H54 (cell line): Measurements from ENCODE around the gene NTSR2.

Experiments used
- DNase-seq: peaks from one replicate; pipeline ENCODE4 v3.0.0; 2011; ENCODE audit warnings: low spot score, mixed read lengths; ENCODE audit not compliant: insufficient read length
- FAIRE-seq: peaks from 3 replicates; lab custom pipeline; 2011; peaks lifted over from hg19 to GRCh38; lab: Jason Lieb, UNC
- POLR2A ChIP-seq: IDR thresholded peaks from 2 replicates; pipeline ENCODE4 v1.6.1; 2011; ENCODE audit warnings: low read depth, mild to moderate bottlenecking, low read length

Gene NTSR2

DNA sequence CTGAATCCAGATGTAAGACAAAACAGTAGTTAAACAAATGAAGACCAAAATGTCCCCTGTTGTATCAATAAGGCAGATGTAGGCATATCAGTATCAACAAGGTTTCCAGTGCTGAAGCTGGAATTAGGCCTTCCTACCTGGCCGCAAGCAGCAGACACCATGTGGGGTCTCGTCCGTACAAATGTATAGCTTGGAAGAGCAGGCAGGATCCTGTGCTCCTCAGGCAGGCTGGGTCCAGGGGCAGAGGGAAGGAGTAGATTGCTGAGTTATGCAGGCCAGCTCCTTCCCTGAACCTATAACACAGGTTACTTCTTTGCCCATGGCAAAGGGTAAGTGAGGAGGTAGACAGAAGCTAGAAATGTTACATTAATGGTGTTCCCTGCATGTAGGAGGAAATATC, 23.5 kb downstream of the NTSR2 start:
- TF ChIP-seq POLR2A = no peak
- FAIRE-seq (no peak), DNase-seq (no peak)

DNA sequence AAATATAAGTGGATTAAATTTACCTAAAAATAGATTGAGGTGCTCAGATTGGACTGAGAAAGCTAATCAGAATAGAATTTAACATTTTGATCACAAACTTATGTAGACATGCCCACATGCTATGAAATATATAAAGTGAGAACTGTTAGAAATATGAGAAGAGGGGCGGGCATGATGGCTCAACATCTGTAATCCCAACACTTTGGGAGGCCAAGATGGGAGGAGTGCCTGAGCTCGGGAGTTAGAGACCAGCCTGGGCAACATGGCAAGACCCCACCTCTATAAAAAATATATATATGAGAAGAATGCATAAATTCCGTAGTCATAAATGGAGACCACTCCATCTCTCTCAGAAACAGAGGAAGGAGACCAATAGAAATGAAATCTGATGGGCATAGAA, 25.7 kb downstream of the NTSR2 start:
- FAIRE-seq (no peak), DNase-seq (no peak)
- no peak for TF ChIP-seq POLR2A

DNA sequence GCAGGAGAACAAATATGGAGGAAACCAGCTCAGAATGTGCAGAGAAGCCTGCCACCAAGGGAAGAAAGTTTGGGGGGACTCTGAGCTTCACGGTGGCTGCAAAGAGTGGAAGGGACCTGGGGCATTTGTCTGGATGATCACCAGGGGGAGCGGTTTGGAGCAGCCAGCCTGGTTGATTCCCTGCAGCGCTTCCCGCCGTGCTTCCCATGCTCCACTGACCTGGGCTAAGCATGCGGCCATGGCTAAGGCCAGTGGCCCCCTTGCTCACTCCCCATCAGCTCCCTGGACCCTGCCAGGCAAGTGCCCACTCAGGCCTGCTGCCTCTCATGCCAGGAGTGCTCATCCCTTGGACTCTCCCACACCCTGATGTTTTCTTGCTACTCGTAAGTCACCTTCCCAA, 27.0 kb downstream of the NTSR2 start:
- FAIRE-seq (no peak), DNase-seq (no peak)
- no peak for TF ChIP-seq POLR2A

DNA sequence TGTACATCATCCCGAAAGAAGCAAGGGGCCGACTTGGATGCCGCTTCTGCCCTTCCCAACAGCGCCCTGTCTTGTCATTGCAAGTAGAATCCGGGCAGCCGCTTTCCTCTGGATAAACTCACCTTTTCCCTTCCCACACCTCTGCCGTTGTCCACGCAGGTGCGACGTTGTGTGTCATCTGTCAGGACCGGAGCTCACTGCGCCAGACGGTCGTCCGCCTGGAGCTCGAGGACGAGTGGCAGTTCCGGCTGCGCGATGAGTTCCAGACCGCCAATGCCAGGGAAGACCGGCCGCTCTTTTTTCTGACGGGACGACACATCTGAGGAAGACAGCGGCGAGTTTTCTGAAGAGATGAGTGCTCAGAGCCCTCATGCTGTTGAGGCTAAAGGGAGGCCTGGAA, 29.9 kb downstream of the NTSR2 start:
- no peak for FAIRE-seq
- no peak for DNase-seq
- no peak for TF ChIP-seq POLR2A

DNA sequence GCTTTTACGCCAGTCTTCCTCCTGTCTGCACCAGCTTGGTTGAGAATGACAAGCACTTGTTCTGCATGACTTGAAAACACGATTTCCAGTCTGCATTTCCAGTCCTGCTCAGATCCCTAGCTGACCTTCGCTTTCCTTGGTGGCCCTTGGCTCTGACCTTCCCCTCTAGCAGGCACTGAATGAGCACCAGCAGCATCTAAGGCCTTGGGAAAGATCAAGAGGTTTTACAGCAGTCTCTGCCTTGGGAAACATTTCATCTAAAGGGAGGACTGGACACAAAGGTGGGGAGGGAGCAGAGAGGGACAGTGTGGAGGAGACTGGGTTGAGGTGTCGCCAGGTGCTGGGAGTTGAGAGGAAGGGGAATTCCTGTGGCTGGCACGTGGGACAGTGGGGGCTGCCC, 30.5 kb downstream of the NTSR2 start:
- no peak for TF ChIP-seq POLR2A
- FAIRE-seq (no peak), DNase-seq (no peak)

DNA sequence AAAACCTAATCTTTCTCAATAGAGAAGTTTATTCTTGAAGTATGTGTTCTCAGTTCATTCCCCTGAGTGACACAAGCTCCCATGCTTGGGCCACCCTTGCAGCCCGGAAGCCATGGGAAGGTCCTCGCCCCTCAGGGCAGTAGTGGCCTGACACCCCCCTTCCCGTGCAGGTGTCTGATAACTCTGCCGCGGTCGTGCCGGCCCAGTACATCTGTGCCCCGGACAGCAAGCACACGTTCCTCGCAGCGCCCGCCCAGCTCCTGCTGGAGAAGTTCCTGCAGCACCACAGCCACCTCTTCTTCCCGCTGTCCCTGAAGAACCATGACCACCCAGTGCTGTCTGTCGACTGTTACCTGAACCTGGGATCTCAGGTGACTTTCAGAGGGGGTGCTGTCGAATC, 32.4 kb downstream of the NTSR2 start:
- TF ChIP-seq POLR2A = no peak
- DNase-seq (no peak), FAIRE-seq (no peak)

DNA sequence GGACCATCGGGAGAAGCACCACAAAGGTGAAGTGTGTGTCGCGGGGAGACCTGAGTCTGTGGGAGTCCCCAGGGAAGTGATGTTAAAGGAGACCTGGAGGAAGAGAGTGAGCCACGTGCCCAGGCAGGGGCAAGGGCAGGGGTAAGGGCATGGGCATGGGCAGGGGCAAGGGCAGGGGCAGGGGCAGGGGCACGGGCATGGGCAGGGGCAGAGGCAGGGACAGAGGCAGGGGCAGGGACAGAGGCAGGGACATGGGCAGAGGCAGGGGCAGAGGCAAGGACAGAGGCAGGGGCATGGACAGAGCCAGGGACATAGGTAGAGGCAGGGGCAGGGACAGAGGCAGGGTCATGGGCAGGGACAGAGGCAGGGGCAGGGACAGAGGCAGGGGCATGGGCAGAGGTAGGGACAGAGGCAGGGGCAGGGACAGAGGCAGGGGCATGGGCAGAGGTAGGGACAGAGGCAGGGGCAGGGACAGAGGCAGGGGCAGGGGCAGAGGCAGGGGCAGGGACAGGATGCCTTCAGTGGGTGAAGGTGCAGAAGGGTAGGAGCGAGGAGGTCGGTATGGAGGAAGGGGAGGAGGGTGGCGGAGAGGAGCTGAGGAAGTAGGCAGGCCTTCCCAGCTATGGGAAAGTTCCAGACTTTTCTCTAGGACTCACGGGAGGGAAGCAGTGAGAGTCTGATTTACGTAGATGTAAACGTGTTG, 33.3 kb downstream of the NTSR2 start:
- TF ChIP-seq POLR2A = no peak
- no peak for FAIRE-seq
- DNase-seq = no peak

DNA sequence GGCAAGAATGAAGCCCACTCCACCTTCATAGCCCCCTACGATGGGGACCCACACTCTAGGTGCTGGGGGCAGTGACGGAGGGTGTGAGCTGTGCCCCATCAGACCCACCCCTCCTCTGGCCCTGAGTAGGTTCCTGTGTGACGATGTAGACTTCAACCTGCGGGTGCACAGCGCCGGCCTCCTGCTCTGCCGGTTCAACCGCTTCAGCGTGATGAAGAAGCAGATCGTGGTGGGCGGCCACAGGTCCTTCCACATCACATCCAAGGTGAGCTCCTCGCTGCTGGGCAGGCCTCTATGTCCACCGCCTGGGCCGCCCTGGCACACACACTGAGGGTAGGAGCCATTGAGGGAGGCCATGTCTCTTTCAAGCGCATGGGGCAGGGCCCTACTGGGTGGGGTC, 34.9 kb downstream of the NTSR2 start:
- FAIRE-seq = no peak
- TF ChIP-seq POLR2A = no peak
- DNase-seq = no peak

DNA sequence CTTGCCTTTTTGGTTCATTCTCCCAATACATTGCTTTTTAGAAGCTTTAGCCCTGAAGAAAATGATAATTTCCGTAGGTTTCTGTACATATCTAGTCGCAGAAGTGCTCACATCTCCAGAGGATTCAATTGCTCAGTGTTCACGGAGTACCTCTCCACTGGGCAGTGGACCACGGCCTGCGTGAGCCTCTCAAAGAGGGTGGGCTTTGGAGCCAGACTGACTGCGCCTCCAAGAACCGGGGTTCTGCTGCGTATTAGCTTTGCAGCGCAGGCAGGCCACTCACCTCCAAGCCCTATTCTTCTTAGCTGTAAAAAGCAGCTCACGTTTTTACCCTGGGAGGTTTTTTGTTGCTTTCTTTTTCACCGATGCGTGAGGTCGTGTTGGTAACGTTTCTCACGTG, 35.4 kb downstream of the NTSR2 start:
- TF ChIP-seq POLR2A = no peak
- DNase-seq = no peak
- no peak for FAIRE-seq

DNA sequence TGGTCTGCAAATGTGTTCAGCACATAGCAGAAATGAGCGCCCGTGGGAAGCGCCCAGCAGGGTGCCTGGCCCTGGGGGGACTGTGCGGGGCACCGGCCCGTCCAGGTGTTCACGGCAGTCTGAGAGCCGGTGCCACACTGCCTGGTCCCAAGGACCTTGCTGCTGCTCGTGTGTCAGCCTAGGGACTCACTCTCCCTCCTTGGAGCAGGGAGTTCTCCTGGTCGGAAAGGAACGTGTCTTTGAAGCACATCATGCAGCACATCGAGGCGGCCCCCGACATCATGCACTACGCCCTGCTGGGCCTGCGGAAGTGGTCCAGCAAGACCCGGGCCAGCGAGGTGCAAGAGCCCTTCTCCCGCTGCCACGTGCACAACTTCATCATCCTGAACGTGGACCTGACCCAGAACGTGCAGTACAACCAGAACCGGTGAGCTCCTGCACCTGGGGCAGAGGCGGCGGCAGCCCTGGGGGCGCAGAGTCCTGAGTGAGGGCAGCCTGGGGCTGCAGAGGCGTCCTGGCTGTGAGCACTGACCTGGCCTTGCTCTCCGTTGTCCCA, 36.0 kb downstream of the NTSR2 start:
- no peak for DNase-seq
- no peak for TF ChIP-seq POLR2A
- FAIRE-seq = no peak

DNA sequence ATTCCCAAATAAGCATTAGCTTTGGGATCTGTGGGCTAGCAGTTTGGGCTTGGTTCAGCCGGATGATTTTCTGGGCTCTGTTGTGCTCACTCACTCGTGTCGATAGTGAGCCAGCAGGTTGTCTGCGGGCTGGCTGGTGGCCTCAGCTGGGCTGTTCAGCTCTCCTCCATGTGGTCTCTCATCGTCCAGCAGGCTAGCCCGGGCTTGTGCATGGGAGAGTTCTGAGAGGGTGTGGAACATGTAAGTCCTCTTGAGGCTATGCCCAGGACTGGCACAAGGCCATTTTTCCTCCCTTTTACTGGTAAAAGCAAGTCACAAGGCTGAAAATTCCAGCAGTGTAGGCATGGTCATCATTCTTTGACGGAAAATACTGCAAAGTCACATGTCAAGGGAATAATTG, 38.5 kb downstream of the NTSR2 start:
- no peak for FAIRE-seq
- DNase-seq = no peak
- no peak for TF ChIP-seq POLR2A

DNA sequence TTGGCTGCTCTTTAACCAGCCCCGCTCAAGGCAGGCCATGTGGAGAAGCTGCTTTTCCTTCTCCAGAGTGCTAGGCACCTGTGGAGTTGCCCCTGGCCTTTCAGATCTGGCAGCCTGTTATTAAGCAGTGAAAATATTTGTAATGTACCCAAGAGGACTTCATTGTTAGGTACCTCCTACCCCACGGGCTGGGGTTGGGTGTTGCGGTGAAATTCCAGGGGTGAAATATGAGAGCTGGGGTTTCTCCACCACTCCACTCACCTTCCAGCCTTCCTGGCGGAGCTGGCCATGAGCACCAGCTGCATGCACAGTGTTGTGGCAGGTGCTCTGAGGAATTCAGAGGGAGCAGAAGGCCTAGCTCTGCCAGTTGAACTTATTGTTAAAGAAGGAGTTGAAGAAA, 39.1 kb downstream of the NTSR2 start:
- no peak for TF ChIP-seq POLR2A
- DNase-seq = no peak

DNA sequence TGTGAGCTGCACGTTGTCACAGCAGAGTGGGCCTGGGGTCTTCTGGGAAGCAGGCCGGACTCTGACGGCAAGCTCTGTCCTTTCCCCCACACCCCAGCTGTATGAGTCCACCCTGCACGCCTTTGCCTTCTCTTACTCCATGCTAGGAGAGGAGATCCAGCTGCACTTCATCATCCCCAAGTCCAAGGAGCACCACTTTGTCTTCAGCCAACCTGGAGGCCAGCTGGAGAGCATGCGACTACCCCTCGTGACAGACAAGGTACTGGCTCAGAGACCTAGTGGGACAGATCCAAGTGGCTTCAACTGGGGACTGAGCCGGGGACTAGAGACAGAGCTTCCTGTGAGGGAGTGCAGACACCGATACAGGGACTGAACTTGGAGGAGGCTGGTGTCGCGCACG, 40.1 kb downstream of the NTSR2 start:
- no peak for FAIRE-seq
- no peak for TF ChIP-seq POLR2A
- DNase-seq = no peak

More for the DNA sequence above, 39.1 kb downstream of the NTSR2 start:
- no peak for FAIRE-seq

DNA sequence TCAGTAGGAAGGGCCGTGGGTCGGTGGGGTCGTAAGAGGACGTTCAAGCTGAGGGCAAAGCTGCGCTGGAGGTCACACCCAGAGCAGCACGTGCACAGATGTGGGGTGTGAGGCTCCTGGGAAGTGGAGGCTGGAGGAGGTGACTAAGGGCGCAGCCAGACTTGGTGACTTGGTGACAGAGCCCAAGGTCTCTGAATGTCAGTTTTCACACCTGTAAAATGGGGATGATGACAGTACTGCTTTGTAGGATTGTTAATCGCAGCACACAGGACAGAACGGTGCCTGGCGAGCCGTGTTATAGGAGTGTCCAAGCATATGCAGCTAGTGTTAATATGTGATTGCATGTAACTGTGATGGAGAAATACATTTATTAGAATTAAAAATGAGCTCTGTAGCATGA, 40.8 kb downstream of the NTSR2 start:
- no peak for DNase-seq
- TF ChIP-seq POLR2A = no peak
- no peak for FAIRE-seq

DNA sequence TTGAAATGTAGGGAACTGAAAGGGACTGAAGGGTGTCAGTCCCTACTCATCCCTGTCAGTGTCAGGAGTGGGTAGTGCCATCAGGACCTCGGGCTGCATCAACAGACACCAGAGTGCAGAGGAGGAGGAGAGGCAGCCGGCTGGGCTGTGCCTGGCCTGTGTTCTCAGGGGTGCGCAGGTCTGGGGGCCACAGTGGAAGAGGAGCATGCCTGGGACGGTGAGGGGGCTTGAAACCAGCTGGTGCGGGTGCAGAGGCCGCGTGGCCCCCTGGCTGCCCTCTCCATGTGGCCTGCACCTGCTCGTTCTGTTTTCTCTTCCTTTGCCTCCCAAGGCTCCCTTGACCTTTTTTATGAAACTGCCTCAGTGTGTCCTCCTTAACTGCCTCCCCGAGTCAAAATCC, 41.3 kb downstream of the NTSR2 start:
- no peak for TF ChIP-seq POLR2A
- DNase-seq (no peak), FAIRE-seq (no peak)

DNA sequence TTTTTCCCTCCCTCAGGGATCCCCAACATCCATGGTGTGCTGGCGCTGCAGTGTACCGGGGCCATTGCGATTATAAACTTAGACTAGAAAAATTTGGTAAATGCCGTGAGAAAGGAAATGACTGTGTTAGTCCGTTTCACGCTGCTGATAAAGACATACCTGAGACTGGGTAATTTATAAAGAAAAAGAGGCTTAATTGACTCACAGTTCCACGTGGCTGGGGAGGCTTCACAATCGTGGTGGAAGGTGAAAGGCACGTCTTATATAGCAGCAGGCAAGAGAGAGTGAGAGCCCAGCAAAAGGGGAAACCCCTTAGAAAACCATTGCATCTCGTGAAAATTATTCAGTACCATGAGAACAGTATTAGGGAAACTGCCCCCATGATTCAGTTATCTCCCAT, 44.3 kb downstream of the NTSR2 start:
- TF ChIP-seq POLR2A = no peak
- FAIRE-seq = no peak
- DNase-seq = no peak
